ENCODE data around the gene VTI1A.

VTI1A gene

GRCh38 chr10:112689327-112690072, 242.5 kb downstream of the VTI1A start:
- peak; percentile 27 for DNase-seq

GRCh38 chr10:112695539-112695938, 248.5 kb downstream of the VTI1A start:
- no peak for DNase-seq

- DNase-seq = no peak
These were observed 249.6 kb downstream of the VTI1A start for GRCh38 chr10:112696592-112696991.

- no peak for DNase-seq
These were observed 251.3 kb downstream of the VTI1A start for GRCh38 chr10:112698133-112698817.

- no peak for DNase-seq
These were observed 251.8 kb downstream of the VTI1A start for GRCh38 chr10:112698818-112699164.

GRCh38 chr10:112700215-112700671, 253.2 kb downstream of the VTI1A start:
- DNase-seq = no peak

- no peak for DNase-seq
These were observed 254.3 kb downstream of the VTI1A start for GRCh38 chr10:112701211-112701877.

- DNase-seq = no peak
These were observed 254.9 kb downstream of the VTI1A start for GRCh38 chr10:112701878-112702255.

- no peak for DNase-seq
These were observed 259.6 kb downstream of the VTI1A start for GRCh38 chr10:112706577-112706976.

- DNase-seq = peak; percentile 63
These were observed 261.4 kb downstream of the VTI1A start for GRCh38 chr10:112708461-112708860.

GRCh38 chr10:112710528-112710927, 263.5 kb downstream of the VTI1A start:
- no peak for DNase-seq

- peak; percentile 39 for DNase-seq
These were observed 264.4 kb downstream of the VTI1A start for GRCh38 chr10:112711366-112711765.

GRCh38 chr10:112712536-112712935, 265.5 kb downstream of the VTI1A start:
- no peak for DNase-seq

GRCh38 chr10:112713411-112713810, 266.4 kb downstream of the VTI1A start:
- DNase-seq = no peak

- DNase-seq = no peak
These were observed 268.6 kb downstream of the VTI1A start for GRCh38 chr10:112715581-112715980.

- no peak for DNase-seq
These were observed 269.1 kb downstream of the VTI1A start for GRCh38 chr10:112716076-112716475.

GRCh38 chr10:112716924-112717413, 270.0 kb downstream of the VTI1A start:
- DNase-seq = no peak

GRCh38 chr10:112720178-112720577, 273.2 kb downstream of the VTI1A start:
- DNase-seq = no peak

- peak; percentile 53 for DNase-seq
These were observed 274.2 kb downstream of the VTI1A start for GRCh38 chr10:112721080-112721698.

GRCh38 chr10:112722758-112723157, 275.7 kb downstream of the VTI1A start:
- DNase-seq = no peak

GRCh38 chr10:112723876-112724275, 276.9 kb downstream of the VTI1A start:
- no peak for DNase-seq

GRCh38 chr10:112724404-112724991, 277.5 kb downstream of the VTI1A start:
- DNase-seq = peak; percentile 32
